Thyroid gland (tissue), 4 donors: Measurements from ENCODE around the gene ICE1. TPM values are rescaled to one million over a fixed set of nuclear protein-coding genes. Genes with fewer than 3 reads are reported as not detected.

Experiments used
- DNase-seq, 2 donors: peaks; one replicate each; pipeline ENCODE4 v3.0.0-alpha.2; 2019
- H3K27ac ChIP-seq, 3 donors: fragments of 200-600 bp; sonication (generic); 1 replicate in 2 of 3; 2 replicates in 1 of 3; pipeline ENCODE4 v1.5.1; 2016 to 2019; ENCODE audit warnings: mild to moderate bottlenecking in 1 of 3, moderate library complexity in 1 of 3
- H3K27me3 ChIP-seq: fragments of 200-600 bp; sonication (generic); one replicate; pipeline ENCODE4 v1.5.1; 2019
- H3K36me3 ChIP-seq, 2 donors: fragments of 200-600 bp; sonication (generic); one replicate each; pipeline ENCODE4 v1.5.1; 2016 to 2019
- H3K4me1 ChIP-seq, 2 donors: fragments of 200-600 bp; sonication (generic); one replicate each; pipeline ENCODE4 v1.5.1; 2017 to 2019
- H3K4me3 ChIP-seq, 3 donors: fragments of 200-600 bp; sonication (generic); replicated peaks in 1 of 3; 1 replicate in 2 of 3; 2 replicates in 1 of 3; pipeline ENCODE4 v1.5.1; 2016; ENCODE audit warnings: mild to moderate bottlenecking in 1 of 3
- H3K9me3 ChIP-seq: fragments of 200-600 bp; sonication (generic); one replicate; pipeline ENCODE4 v1.5.1; 2017
- CTCF ChIP-seq, 6 experiments: fragments of 200-600 bp in 3 of 6; fragments of 450-650 bp in 3 of 6; sonication (generic) in 3 of 6; IDR thresholded peaks; one replicate each; pipeline ENCODE4 v1.5.1; 2016 to 2019; ENCODE audit warnings: antibody characterized with exemption in 6 of 6, mild to moderate bottlenecking in 2 of 6, inconsistent platforms in 1 of 6, moderate library complexity in 1 of 6
- POLR2A ChIP-seq, 2 donors: fragments of 450-650 bp; IDR thresholded peaks; one replicate each; pipeline ENCODE4 v1.6.1; 2017; ENCODE audit warnings: antibody characterized with exemption in 2 of 2, mild to moderate bottlenecking in 2 of 2, moderate library complexity in 1 of 2
- WGBS, 2 donors: methylation state at CpG; one replicate each; pipeline ENCODE4 v1.1.5; 2017; 5-methylcytosine and 5-hydroxymethylcytosine counted together
- intact Hi-C: fragments of 100-400 bp; cut with DNase I; formaldehyde crosslinking; loops from one replicate; pipeline ENCODE4 v1.15.1; 2023
- total RNA-seq, 4 donors: library from RNA; depleted of rRNA; stranded (reverse); fragments of >200 nt; gene quantifications; one replicate each; pipeline ENCODE4 v1.2.3, GENCODE V29; 2016

Gene ICE1
- total RNA-seq, 4 donors from 2014 or later, result 36.7 to 71.8 (median 41.6) TPM

GRCh38 chr5:5521478-5521877 lies 99.0 kb downstream of the ICE1 start:
- DNase-seq, result no peak
- Histone ChIP-seq H3K36me3 (no peaks in the 10 kb centered on the region), H3K4me3 (no peak overlapping the region), H3K27ac (no peak overlapping the region), H3K4me1 (no peaks in the 10 kb centered on the region), H3K9me3 (no peaks in the 10 kb centered on the region), H3K27me3 (no peaks in the 10 kb centered on the region)
- 92 to 93% methylated on average over 2 of the region's 2 CpGs for WGBS, 2 donors
- TF ChIP-seq POLR2A (IDR thresholded peaks at IDR 0.05), result no peak
- no peak for TF ChIP-seq CTCF (IDR thresholded peaks at IDR 0.05)
- intact Hi-C loops, result no loop called here

GRCh38 chr5:5522336-5522735 lies 99.9 kb downstream of the ICE1 start:
- WGBS, 2 donors, result 72 to 83% methylated on average over 2 of the region's 2 CpGs
- H3K27ac ChIP-seq, result no peak overlapping the region
- DNase-seq, result no peak
- H3K9me3 ChIP-seq, result no peaks in the 10 kb centered on the region
- H3K4me3 ChIP-seq, result no peak overlapping the region
- no peaks in the 10 kb centered on the region for H3K27me3 ChIP-seq
- H3K4me1 ChIP-seq, result no peaks in the 10 kb centered on the region
- TF ChIP-seq CTCF (IDR thresholded peaks at IDR 0.05), result no peak
- H3K36me3 ChIP-seq, result no peaks in the 10 kb centered on the region
- intact Hi-C loops, result no loop called here

GRCh38 chr5:5523066-5523505 lies 100.6 kb downstream of the ICE1 start:
- 90 to 91% methylated on average over 6 of the region's 6 CpGs for WGBS, 2 donors
- intact Hi-C loops, result no loop called here
- H3K4me1 ChIP-seq, result no peaks in the 10 kb centered on the region
- no peak overlapping the region for H3K4me3 ChIP-seq
- no peak overlapping the region for H3K27ac ChIP-seq
- H3K27me3 ChIP-seq, result no peaks in the 10 kb centered on the region
- no peaks in the 10 kb centered on the region for H3K9me3 ChIP-seq
- no peak for DNase-seq
- TF ChIP-seq CTCF (IDR thresholded peaks at IDR 0.05), result no peak
- no peak for TF ChIP-seq POLR2A (IDR thresholded peaks at IDR 0.05)
- no peaks in the 10 kb centered on the region for H3K36me3 ChIP-seq

GRCh38 chr5:5524327-5524726 lies 101.8 kb downstream of the ICE1 start:
- no peaks in the 10 kb centered on the region for H3K9me3 ChIP-seq
- H3K4me1 ChIP-seq, result no peaks in the 10 kb centered on the region
- DNase-seq, result no peak
- intact Hi-C loops, result no loop called here
- WGBS, 2 donors, result 81 to 93% methylated on average over 3 of the region's 3 CpGs
- no peak overlapping the region for H3K27ac ChIP-seq
- H3K36me3 ChIP-seq, result no peaks in the 10 kb centered on the region
- TF ChIP-seq POLR2A (IDR thresholded peaks at IDR 0.05) (no peak), CTCF (IDR thresholded peaks at IDR 0.05) (no peak)
- no peak overlapping the region for H3K4me3 ChIP-seq
- no peaks in the 10 kb centered on the region for H3K27me3 ChIP-seq

- Histone ChIP-seq H3K9me3 (no peaks in the 10 kb centered on the region), H3K4me3 (no peak overlapping the region), H3K4me1 (no peaks in the 10 kb centered on the region), H3K27ac (no peak overlapping the region), H3K27me3 (no peaks in the 10 kb centered on the region), H3K36me3 (no peaks in the 10 kb centered on the region)
- 67 to 78% methylated on average over 5 of the region's 5 CpGs for WGBS, 2 donors
- TF ChIP-seq POLR2A (IDR thresholded peaks at IDR 0.05) (no peak), CTCF (IDR thresholded peaks at IDR 0.05) (no peak)
- intact Hi-C loops, result no loop called here
- no peak for DNase-seq
Observed at GRCh38 chr5:5531371-5531770, 108.9 kb downstream of the ICE1 start.
